HG03571 (cell line): ENCODE data around the gene MCF2L.

ENCODE experiments used
- ATAC-seq: cut with Tn5 transposase; IDR thresholded peaks from one replicate; pipeline ENCODE4 v1.9.1; 2021; ENCODE audit not compliant: unreplicated experiment

Gene MCF2L

GRCh38 chr13:113013878-113014751, 45.1 kb downstream of the MCF2L start:
- ATAC-seq = no peak

DNA sequence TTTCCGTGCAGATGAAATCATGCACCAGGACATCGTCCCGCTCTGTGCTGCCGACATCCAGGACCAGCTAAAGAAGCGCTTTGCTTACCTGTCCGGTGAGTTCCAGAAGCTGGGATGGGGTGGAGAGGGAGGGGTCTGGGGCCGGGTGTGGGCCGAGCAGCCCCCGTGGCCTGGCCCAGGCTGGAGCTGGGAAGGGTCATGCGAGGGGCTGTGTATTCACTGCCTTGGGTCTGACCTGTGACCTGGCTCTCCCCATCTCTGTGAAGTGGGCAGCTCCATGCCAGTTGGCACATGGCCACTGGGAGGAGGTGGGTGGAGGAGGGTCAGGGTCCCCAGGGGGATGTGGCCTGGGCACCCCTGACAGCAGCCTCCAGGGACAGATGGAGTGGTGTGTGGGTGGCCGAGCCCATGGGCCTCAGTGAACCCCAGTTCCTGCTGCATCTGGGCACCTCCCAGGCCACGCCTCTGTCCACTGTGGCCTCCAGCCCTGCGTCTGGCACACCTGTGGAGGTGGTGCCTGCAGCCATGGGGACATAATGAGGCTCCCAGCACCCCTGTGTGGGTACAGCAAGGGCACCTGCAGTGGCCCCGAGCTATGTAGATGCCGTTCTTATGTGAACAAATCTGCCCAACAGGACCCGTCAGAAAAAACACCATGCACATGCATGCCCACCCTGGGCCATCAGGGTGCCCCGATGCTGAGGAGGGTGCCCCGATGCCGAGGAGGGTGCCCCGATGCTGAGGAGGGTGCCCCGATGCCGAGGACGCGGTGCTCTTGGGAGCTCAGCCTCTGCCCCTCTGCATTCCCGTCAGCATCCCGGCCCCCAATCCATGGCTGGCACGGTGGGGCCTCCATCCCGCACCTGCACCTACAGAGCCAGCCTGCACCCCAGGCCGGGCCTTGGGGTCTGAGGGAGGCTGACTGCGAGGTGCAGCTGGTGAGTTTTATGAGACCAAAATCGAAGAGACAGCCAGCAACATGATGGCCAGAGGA, 46.0 kb downstream of the MCF2L start:
- ATAC-seq = no peak

GRCh38 chr13:113015826-113016525, 47.0 kb downstream of the MCF2L start:
- ATAC-seq = no peak

GRCh38 chr13:113016526-113017295, 47.7 kb downstream of the MCF2L start:
- ATAC-seq = no peak

DNA sequence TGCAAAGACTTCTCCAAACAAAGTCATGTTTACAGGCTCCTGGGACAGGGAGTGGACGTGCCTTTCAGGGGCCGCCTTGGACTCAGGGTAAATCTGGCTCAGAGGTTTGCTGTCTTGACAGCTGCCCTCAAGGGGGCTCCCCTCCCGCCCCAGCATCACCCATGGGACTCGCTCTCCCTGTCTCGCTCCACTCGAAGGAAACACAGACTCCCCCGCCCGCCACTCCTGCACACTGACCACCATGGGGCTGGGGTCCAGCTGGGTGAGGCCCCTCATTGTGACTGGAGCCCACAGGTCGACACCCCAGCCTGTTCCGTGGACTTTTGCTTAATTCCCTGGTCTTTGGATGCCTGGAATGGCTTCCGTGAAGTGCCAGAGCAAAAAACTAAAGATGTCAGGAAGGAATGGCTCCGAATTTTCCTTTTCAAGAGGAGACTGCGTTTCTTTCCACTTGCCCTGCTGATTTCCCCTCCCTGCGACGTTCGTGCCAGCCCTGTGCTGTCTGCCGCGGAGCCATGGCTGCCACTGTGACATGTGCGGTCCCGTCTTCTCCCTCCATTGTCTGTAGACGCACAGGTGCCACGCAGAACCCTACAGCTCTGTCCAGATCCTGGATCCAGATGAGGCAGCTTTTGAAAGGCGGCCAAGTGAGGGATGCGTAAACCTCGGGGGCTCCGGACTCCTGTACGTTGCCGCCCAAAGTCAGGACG, 48.6 kb downstream of the MCF2L start:
- no peak for ATAC-seq

DNA sequence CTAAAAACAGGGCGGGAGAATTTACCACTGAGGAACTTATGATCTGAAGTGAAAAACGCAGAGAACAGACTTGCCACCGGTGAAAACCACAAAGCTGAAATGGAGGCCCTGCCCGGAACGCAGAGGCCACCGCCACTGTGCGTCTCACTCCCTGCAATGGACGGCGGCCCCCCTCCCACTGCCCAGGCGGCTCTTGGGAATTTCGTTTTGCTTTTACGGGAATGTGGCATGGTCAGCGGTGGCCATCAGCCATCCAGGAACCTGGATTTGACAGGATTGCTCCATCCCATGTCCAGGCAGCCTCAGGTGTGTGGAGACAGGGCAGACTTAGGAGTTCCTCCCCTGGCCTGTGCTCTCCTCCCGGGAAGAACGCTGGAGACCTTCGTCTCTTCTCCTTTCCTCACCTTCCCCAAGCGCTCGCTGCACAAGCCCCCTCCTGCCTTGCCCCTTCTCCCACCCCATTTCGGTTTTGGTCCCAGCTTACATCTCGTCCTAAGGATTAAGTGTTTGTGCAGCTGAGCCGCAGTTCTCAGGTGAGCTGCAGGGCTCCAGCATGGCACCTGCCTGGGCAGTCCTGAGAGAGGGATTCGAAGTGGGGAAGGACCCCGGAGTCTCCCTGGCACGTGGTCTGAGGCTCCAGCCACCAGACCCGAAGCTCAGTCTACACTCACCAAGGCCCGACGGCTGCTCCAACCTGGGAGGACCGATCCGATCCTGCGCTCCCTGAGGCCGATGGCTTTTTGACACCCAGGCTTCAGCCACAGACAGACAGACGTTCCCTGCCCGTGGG, 49.9 kb downstream of the MCF2L start:
- no peak for ATAC-seq

- no peak for ATAC-seq
Measured at GRCh38 chr13:113020323-113021080, 51.5 kb downstream of the MCF2L start.

- no peak for ATAC-seq
Measured at GRCh38 chr13:113021391-113021790, 52.4 kb downstream of the MCF2L start.

GRCh38 chr13:113021811-113022210, 52.8 kb downstream of the MCF2L start:
- ATAC-seq = no peak

DNA sequence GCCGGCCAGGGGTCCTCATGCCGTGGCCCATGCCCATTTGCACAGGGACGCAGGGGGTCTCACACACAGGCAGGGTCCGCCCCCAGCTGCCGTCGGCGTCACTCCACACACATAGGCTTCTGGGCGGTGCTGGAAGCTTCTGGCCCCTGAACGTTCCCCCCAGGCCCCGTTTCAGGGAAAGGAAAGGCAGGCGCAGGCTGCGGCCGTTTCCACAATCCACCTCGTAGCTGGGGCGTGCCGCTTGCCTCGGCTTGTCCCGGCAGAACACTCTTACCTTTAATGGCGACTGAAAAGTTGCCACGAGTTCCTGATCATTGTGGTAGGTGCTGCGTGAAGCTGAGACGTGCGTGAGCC, 53.4 kb downstream of the MCF2L start:
- ATAC-seq = no peak

DNA sequence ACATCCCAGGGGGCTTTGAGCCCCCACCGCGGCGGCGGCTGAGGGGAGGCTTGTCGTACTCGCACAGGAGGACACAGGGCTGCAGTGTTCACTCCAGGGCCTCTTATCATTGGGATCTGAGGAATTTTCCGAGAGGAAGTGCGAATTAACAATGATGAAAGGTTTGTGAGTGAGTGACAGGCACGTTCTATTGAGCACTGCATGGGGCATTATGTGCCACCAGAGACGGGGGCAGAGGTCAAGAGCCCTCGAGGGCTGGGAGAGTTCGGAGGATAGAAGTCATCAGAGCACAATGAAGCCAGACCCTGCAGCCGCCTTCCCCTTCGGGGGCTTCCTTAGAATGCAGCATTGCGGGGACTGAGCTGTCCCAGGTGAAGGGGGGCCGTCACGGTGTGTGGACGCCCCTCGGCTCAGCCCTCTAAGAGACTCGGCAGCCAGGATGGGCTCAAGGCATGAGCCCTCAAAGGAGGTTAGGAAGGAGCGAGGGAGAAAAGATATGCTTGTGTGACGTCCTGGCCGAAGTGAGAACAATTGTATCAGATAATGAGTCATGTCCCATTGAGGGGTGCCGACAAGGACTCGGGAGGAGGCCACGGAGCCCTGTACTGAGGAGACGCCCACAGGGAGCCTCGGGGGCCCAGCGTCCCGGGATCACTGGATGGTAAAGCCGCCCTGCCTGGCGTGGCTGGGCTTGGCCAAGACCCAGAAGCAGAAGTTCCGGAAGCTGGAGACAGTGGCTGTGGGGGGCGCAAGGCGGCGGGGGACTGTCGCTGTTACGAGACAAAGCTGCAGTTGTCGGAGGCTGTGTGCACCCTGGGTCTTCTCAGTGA, 53.9 kb downstream of the MCF2L start:
- no peak for ATAC-seq

DNA sequence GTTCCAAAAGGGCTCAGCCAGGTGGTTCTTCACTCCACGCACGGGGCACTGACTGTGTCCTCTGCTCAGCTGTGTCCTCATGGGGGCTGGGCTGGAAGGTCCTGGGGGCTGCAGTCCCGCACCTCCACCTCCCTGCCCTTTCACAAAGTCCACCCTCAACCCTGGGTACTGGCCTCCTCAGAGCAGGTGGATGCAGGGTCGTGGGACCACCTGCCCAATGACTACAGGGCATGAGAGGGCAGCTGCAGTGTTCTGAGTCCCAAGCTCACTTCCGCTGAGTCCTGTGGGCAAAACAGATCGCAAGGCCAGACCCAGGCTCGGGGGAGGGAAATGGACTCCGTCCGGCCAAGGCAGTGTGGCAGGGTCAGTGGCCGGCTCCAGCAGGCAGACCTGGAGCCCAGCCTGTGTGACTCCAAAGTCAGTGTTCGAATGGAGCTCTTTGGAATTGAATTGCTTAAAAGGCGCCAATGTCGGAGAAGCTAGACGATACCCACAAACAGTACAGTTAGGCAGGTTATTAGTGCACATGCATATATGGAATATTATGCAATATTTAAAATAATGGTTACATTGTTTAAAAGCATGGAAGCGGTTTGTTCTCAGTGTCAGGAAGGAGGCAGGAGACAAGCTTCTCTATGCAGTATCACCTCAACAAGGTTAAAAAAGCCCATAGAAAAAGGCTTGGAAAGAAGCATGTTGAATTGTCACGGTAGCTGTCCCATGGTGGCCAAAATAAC, 54.8 kb downstream of the MCF2L start:
- ATAC-seq = no peak

DNA sequence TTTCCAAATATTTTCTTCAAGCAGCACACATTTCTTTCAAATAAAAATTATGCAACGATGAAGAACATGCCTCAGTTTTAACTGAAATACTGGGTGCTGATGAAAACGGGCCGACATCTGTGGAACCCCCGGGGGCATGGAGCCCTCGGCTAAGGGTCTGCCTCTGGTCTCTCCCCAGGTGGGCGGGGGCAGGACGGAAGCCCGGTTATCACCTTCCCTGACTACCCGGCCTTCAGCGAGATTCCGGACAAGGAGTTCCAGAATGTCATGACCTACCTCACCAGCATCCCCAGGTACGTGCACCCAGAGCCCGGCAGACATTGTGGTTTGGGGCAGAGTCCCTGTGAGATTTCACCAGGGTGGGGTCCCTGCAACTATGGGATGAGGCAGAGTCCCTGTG, 55.5 kb downstream of the MCF2L start:
- ATAC-seq = no peak

- no peak for ATAC-seq
Measured at GRCh38 chr13:113026391-113026910, 57.4 kb downstream of the MCF2L start.

GRCh38 chr13:113027095-113027494, 58.1 kb downstream of the MCF2L start:
- ATAC-seq = no peak

DNA sequence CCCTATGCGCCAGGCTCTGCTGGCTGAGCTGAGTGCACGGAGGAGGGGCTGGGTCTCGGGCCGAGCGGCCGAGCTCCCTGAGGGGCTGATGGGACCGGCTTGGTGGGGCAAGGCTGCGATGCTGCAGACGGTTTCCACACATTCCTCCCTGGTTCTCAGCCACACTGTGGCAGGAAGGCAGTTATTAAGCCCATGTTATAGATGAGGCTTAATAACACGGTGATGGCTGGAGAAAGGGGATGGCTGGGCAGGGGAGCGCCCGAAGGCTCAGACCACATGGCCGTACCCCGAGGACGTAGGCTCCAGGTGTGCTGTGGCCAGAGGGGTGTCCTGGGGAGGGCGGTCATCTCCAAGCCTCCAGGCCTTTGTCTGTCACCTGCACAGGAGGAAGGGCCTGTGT, 58.6 kb downstream of the MCF2L start:
- no peak for ATAC-seq
